GM21619 (cell line): ENCODE data around the gene ANAPC5.

ENCODE experiments used
- ATAC-seq: cut with Tn5 transposase; IDR thresholded peaks from one replicate; pipeline ENCODE4 v1.9.1; 2021; ENCODE audit not compliant: unreplicated experiment

ANAPC5 gene

DNA sequence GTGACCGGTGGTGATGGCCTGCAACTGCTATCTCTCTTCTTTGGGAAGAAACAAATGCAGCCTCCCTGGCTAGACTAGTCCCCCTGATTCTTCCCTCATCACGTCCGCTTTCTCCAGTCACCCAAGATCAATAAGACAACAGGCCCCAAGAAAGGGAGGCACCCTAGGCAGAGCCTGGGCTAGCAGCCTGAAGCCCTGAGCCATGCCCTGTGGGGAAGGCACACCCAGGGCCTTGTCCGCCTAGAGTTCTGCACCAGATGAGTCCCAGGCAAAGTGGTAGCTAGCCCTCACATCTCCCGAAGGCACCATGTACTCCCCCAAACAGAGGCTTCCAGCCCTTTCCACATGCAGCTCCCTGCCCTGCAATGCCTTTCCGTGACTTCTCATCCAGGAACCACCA is 90.8 kb downstream of the ANAPC5 start:
- no peak for ATAC-seq

DNA sequence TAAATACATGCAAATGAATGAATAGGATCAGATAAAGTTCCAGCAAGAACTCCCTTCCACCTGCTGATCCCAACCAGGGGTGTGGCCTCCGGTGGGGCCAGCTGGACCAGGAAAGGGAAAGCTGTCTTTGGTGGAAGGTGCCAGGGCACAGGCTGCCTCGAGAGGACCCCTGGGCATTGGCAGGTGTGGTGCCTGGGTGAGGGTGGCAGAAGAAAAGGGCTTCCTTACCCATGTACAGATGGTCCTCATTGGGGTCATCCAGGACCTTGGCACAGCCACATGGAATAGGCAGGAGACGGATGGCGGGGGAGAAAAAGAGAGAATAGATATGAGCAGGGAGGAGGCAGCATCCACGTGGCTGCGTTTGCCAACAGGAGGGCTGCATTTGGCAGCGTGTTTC is 92.1 kb downstream of the ANAPC5 start:
- no peak for ATAC-seq

DNA sequence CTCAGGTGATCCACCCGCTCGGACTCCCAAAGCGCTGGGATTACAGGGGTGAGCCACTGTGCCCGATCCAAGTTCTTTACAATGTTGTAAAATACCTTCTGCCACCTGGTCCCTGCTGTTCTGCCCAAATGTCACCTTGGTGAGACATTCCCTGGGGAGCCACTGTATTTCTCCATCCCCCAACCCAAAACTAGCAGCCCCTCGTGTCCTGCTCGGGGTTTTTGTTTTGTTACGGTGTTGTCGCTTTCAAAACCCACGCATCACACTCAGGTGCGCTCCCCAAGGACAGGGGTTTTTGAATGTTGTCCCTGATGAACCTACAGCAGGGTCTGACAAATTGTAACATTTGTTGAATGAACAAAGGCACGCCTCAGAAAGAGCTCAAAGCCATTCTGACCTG is 93.1 kb downstream of the ANAPC5 start:
- no peak for ATAC-seq
